ENCODE measurements around the gene MRO. TPM values are rescaled to one million over a fixed set of nuclear protein-coding genes. Genes with fewer than 3 reads are reported as not detected.

MRO gene
- total and polyA plus RNA-seq, 2 of the 8 experiments (the other 6 are each of a cell fraction or from before 2014, with no cell fraction given) = 0.65 to 1.0 TPM

- TF ChIP-seq RXRA (IDR thresholded peaks at IDR 0.05; ENCODE audit: insufficient read depth, low read depth, low read length) (no peak), CHD7 (IDR thresholded peaks at IDR 0.05; ENCODE audit: insufficient replicate concordance, low read length) (no peak)
Observed at GRCh38 chr18:50797142-50797541, 22.7 kb downstream of the MRO start (continued).
